ENCODE data around the gene DBNL. TPM values are rescaled to one million over a fixed set of nuclear protein-coding genes. Genes with fewer than 3 reads are reported as not detected.
A peak's percentile ranks its signal among the peaks of the same experiment; 100 is the strongest.

The DBNL gene
- total and polyA plus RNA-seq, 2 of the 13 experiments (the other 11 are each of a cell fraction or from before 2014, with no cell fraction given): 20.8 to 35.1 TPM

GRCh38 chr7:44082541-44083207, 38.2 kb downstream of the DBNL start (continued):
- TF ChIP-seq PRDM15 (CRISPR knock-in tag; IDR thresholded peaks at IDR 0.05) (no peak), CBX1 (IDR thresholded peaks at IDR 0.05; ENCODE audit: low read depth) (no peak), HOXD1 (CRISPR knock-in tag; IDR thresholded peaks at IDR 0.05) (no peak), ZNF580 (CRISPR knock-in tag; IDR thresholded peaks at IDR 0.05; ENCODE audit: borderline replicate concordance, low read depth) (no peak), AKAP8 (CRISPR knock-in tag; IDR thresholded peaks at IDR 0.05) (no peak), SNAPC4 (CRISPR knock-in tag; IDR thresholded peaks at IDR 0.05) (peak; percentile 91), ASH2L (IDR thresholded peaks at IDR 0.05; ENCODE audit: insufficient read length, low read depth, low read length) (peak; percentile 3), POGZ (CRISPR knock-in tag; IDR thresholded peaks at IDR 0.05) (no peak), ZFP91 (CRISPR knock-in tag; IDR thresholded peaks at IDR 0.05; ENCODE audit: borderline replicate concordance) (no peak)
- TF ChIP-seq, protein P1, sequence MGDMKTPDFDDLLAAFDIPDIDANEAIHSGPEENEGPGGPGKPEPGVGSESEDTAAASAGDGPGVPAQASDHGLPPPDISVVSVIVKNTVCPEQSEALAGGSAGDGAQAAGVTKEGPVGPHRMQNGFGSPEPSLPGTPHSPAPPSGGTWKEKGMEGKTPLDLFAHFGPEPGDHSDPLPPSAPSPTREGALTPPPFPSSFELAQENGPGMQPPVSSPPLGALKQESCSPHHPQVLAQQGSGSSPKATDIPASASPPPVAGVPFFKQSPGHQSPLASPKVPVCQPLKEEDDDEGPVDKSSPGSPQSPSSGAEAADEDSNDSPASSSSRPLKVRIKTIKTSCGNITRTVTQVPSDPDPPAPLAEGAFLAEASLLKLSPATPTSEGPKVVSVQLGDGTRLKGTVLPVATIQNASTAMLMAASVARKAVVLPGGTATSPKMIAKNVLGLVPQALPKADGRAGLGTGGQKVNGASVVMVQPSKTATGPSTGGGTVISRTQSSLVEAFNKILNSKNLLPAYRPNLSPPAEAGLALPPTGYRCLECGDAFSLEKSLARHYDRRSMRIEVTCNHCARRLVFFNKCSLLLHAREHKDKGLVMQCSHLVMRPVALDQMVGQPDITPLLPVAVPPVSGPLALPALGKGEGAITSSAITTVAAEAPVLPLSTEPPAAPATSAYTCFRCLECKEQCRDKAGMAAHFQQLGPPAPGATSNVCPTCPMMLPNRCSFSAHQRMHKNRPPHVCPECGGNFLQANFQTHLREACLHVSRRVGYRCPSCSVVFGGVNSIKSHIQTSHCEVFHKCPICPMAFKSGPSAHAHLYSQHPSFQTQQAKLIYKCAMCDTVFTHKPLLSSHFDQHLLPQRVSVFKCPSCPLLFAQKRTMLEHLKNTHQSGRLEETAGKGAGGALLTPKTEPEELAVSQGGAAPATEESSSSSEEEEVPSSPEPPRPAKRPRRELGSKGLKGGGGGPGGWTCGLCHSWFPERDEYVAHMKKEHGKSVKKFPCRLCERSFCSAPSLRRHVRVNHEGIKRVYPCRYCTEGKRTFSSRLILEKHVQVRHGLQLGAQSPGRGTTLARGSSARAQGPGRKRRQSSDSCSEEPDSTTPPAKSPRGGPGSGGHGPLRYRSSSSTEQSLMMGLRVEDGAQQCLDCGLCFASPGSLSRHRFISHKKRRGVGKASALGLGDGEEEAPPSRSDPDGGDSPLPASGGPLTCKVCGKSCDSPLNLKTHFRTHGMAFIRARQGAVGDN (CRISPR knock-in tag; IDR thresholded peaks at IDR 0.05): peak; percentile 44; the same call in 1 of the 2 replicates
- TF ChIP-seq, protein P2, sequence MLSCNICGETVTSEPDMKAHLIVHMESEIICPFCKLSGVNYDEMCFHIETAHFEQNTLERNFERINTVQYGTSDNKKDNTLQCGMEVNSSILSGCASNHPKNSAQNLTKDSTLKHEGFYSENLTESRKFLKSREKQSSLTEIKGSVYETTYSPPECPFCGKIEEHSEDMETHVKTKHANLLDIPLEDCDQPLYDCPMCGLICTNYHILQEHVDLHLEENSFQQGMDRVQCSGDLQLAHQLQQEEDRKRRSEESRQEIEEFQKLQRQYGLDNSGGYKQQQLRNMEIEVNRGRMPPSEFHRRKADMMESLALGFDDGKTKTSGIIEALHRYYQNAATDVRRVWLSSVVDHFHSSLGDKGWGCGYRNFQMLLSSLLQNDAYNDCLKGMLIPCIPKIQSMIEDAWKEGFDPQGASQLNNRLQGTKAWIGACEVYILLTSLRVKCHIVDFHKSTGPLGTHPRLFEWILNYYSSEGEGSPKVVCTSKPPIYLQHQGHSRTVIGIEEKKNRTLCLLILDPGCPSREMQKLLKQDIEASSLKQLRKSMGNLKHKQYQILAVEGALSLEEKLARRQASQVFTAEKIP (CRISPR knock-in tag; IDR thresholded peaks at IDR 0.05; ENCODE audit: borderline replicate concordance): no peak
